Spleen (tissue), 7 donors: ENCODE data around the gene DMD.

Experiments used
- CTCF ChIP-seq, 11 experiments: fragments of 200-600 bp in 7 of 11; fragments of 450-650 bp in 4 of 11; sonication (generic) in 4 of 11; IDR thresholded peaks in 8 of 11; conservative IDR thresholded peaks in 3 of 11; 1 replicate in 7 of 11; 2 replicates in 4 of 11; pipeline versions ENCODE4 v1.4.0 to v1.8.0; 2016 to 2021; ENCODE audit warnings: antibody characterized with exemption in 11 of 11, inconsistent platforms in 4 of 11, mild to moderate bottlenecking in 1 of 11
- POLR2A ChIP-seq, 3 donors: fragments of 450-650 bp; IDR thresholded peaks; one replicate each; pipeline ENCODE4 v1.5.1; 2017; ENCODE audit warnings: antibody characterized with exemption in 3 of 3, mild to moderate bottlenecking in 1 of 3
- POLR2AphosphoS5 ChIP-seq, 3 donors: sonication (generic); formaldehyde crosslinking; IDR thresholded peaks; one replicate each; pipeline ENCODE4 v1.5.1; 2017; ENCODE audit warnings: antibody characterized with exemption in 3 of 3
- donor health status: DM: no; HTN: no; CAD: no; lungs with moderate emphysema.
- donor health status: DM: no; HTN: no; CAD: no.
- donor health status: DM: no; HTN: no; CAD: no.

GRCh38 chrX:33132569-33132968 is 78.8 kb downstream of the DMD start:
- TF ChIP-seq CTCF (IDR thresholded peaks at IDR 0.05 in 8 of 11, conservative IDR thresholded peaks at IDR 0.05 in 3 of 11), result no peak
- TF ChIP-seq POLR2AphosphoS5 (IDR thresholded peaks at IDR 0.05), result no peak
- no peak for TF ChIP-seq POLR2A (IDR thresholded peaks at IDR 0.05)
